SIG-M5 (cell line): ENCODE measurements around the gene ERBB4.
"Not testable (repeated sequence)": the region's sequence is repeated elsewhere in the genome, so short reads cannot be mapped to it uniquely, and the experiment has no call there.

Source experiments
- DNase-seq: peaks from one replicate; lab custom pipeline; 2025; lab: John Stamatoyannopoulos, UW

The ERBB4 gene

GRCh38 chr2:211598238-211598637 is 940.4 kb downstream of the ERBB4 start:
- no peak for DNase-seq

- not testable (repeated sequence) for DNase-seq
These were observed 946.6 kb downstream of the ERBB4 start for GRCh38 chr2:211592006-211592405.

GRCh38 chr2:211591426-211591825 is 947.2 kb downstream of the ERBB4 start:
- DNase-seq = no peak

GRCh38 chr2:211568439-211568838 is 970.2 kb downstream of the ERBB4 start:
- DNase-seq = no peak

- no peak for DNase-seq
These were observed 974.2 kb downstream of the ERBB4 start for GRCh38 chr2:211564441-211564840.

GRCh38 chr2:211545582-211545981 is 993.0 kb downstream of the ERBB4 start:
- no peak for DNase-seq

- no peak for DNase-seq
These were observed 1004.0 kb downstream of the ERBB4 start for GRCh38 chr2:211534632-211535031.

GRCh38 chr2:211524248-211524647 is 1014.4 kb downstream of the ERBB4 start:
- not testable (repeated sequence) for DNase-seq

- no peak for DNase-seq
These were observed 1022.1 kb downstream of the ERBB4 start for GRCh38 chr2:211516537-211516936.

GRCh38 chr2:211514049-211514448 is 1024.6 kb downstream of the ERBB4 start:
- no peak for DNase-seq

GRCh38 chr2:211513446-211513845 is 1025.2 kb downstream of the ERBB4 start:
- no peak for DNase-seq

- no peak for DNase-seq
These were observed 1025.8 kb downstream of the ERBB4 start for GRCh38 chr2:211512806-211513205.

- DNase-seq = no peak
These were observed 1034.7 kb downstream of the ERBB4 start for GRCh38 chr2:211503856-211504255.

- no peak for DNase-seq
These were observed 1035.4 kb downstream of the ERBB4 start for GRCh38 chr2:211503198-211503597.

GRCh38 chr2:211498551-211499205 is 1039.9 kb downstream of the ERBB4 start:
- DNase-seq = no peak

GRCh38 chr2:211495339-211495738 is 1043.3 kb downstream of the ERBB4 start:
- DNase-seq = no peak

GRCh38 chr2:211494536-211494935 is 1044.1 kb downstream of the ERBB4 start:
- no peak for DNase-seq

GRCh38 chr2:211494085-211494484 is 1044.5 kb downstream of the ERBB4 start:
- DNase-seq = no peak

- no peak for DNase-seq
These were observed 1050.9 kb downstream of the ERBB4 start for GRCh38 chr2:211487733-211488132.

GRCh38 chr2:211479536-211480150 is 1059.0 kb downstream of the ERBB4 start:
- DNase-seq = no peak

- no peak for DNase-seq
These were observed 1060.9 kb downstream of the ERBB4 start for GRCh38 chr2:211477537-211478275.

- DNase-seq = no peak
These were observed 1065.5 kb downstream of the ERBB4 start for GRCh38 chr2:211473116-211473515.

GRCh38 chr2:211469664-211470059 is 1068.9 kb downstream of the ERBB4 start:
- DNase-seq = no peak
